ENCODE results near the gene DIP2B.
"Not testable (repeated sequence)": the region's sequence is repeated elsewhere in the genome, so short reads cannot be mapped to it uniquely, and the experiment has no call there.

Gene DIP2B

GRCh38 chr12:50504798-50505674 lies at the start of gene DIP2B:
DIP2B (plus strand) TSS chr12:50504985; CDS start chr12:50505141, 156 bp downstream.
- DNase-seq, result peak; percentile 97

GRCh38 chr12:50458606-50459005 lies 46.2 kb upstream of the DIP2B start:
- no peak for DNase-seq

- DNase-seq, result no peak
Measured at GRCh38 chr12:50467439-50467838, 37.3 kb upstream of the DIP2B start.

GRCh38 chr12:50477241-50477832 lies 27.4 kb upstream of the DIP2B start:
- no peak for DNase-seq

GRCh38 chr12:50482571-50482970 lies 22.2 kb upstream of the DIP2B start:
- no peak for DNase-seq

GRCh38 chr12:50483488-50483887 lies 21.3 kb upstream of the DIP2B start:
- DNase-seq, result no peak

- DNase-seq, result no peak
Measured at GRCh38 chr12:50488801-50489200, 16.0 kb upstream of the DIP2B start.

- DNase-seq, result not testable (repeated sequence)
Measured at GRCh38 chr12:50498119-50498518, 6.7 kb upstream of the DIP2B start.

- no peak for DNase-seq
Measured at GRCh38 chr12:50505675-50506530, 1.1 kb downstream of the DIP2B start.

- DNase-seq, result no peak
Measured at GRCh38 chr12:50506753-50507473, 2.1 kb downstream of the DIP2B start.

GRCh38 chr12:50507474-50507838 lies 2.7 kb downstream of the DIP2B start:
- no peak for DNase-seq

GRCh38 chr12:50507930-50508329 lies 3.1 kb downstream of the DIP2B start:
- no peak for DNase-seq

GRCh38 chr12:50508414-50508813 lies 3.6 kb downstream of the DIP2B start:
- DNase-seq, result no peak

GRCh38 chr12:50508970-50509663 lies 4.3 kb downstream of the DIP2B start:
- no peak for DNase-seq

- no peak for DNase-seq
Measured at GRCh38 chr12:50514526-50515276, 9.9 kb downstream of the DIP2B start.

GRCh38 chr12:50515587-50515986 lies 10.8 kb downstream of the DIP2B start:
- no peak for DNase-seq

GRCh38 chr12:50517421-50518048 lies 12.8 kb downstream of the DIP2B start:
- DNase-seq, result no peak

GRCh38 chr12:50518090-50518489 lies 13.3 kb downstream of the DIP2B start:
- no peak for DNase-seq

- DNase-seq, result no peak
Measured at GRCh38 chr12:50519353-50519752, 14.6 kb downstream of the DIP2B start.

- no peak for DNase-seq
Measured at GRCh38 chr12:50520416-50521207, 15.8 kb downstream of the DIP2B start.
